Measurements from ENCODE around the gene PFKFB3. TPM values are rescaled to one million over a fixed set of nuclear protein-coding genes. Genes with fewer than 3 reads are reported as not detected.

Gene PFKFB3
- total and polyA plus RNA-seq, 7 donors, result 25.4 to 704 (median 163) TPM

DNA sequence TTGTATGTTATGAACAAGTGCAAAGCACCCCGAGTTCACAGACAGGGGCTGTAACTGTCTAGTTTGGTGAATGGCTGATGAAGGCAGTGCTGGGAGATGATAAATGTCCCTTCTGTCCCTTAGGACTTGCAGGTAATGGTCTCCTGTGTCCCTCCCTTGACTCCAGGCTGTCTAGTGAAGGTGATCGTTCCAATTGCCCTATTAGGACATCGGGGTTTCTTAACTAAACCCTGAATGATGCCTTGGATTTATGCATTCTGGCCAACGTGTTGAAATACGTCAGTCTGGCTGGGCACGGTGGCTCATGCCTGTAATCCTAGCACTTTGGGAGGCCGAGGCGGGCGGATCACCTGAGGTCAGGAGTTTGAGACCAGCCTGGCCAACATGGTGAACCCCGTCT lies 69.4 kb downstream of the PFKFB3 start:
- Histone ChIP-seq H3K9me3 (no peaks in the 10 kb centered on the region), H3K4me3 (no peak overlapping the region), H3K27me3 (ENCODE audit: insufficient read depth in 3 of 3, low read length in 2 of 3) (no peaks in the 10 kb centered on the region), H3K27ac (no peak overlapping the region), H3K4me1 (peaks cover 6% of the 10 kb centered on the region), H3K36me3 (ENCODE audit: insufficient read depth in 1 of 2, low read depth in 1 of 2) (no peaks in the 10 kb centered on the region)
- WGBS, 3 donors, result 90 to 94% (median 93%) methylated on average over 10 of the region's 10 CpGs
- intact Hi-C loops (cut with DNase I), result no loop called here
- ATAC-seq (no peak), DNase-seq (no peak)
- TF ChIP-seq, protein P1, sequence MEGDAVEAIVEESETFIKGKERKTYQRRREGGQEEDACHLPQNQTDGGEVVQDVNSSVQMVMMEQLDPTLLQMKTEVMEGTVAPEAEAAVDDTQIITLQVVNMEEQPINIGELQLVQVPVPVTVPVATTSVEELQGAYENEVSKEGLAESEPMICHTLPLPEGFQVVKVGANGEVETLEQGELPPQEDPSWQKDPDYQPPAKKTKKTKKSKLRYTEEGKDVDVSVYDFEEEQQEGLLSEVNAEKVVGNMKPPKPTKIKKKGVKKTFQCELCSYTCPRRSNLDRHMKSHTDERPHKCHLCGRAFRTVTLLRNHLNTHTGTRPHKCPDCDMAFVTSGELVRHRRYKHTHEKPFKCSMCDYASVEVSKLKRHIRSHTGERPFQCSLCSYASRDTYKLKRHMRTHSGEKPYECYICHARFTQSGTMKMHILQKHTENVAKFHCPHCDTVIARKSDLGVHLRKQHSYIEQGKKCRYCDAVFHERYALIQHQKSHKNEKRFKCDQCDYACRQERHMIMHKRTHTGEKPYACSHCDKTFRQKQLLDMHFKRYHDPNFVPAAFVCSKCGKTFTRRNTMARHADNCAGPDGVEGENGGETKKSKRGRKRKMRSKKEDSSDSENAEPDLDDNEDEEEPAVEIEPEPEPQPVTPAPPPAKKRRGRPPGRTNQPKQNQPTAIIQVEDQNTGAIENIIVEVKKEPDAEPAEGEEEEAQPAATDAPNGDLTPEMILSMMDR (IDR thresholded peaks at IDR 0.05), result no peak

DNA sequence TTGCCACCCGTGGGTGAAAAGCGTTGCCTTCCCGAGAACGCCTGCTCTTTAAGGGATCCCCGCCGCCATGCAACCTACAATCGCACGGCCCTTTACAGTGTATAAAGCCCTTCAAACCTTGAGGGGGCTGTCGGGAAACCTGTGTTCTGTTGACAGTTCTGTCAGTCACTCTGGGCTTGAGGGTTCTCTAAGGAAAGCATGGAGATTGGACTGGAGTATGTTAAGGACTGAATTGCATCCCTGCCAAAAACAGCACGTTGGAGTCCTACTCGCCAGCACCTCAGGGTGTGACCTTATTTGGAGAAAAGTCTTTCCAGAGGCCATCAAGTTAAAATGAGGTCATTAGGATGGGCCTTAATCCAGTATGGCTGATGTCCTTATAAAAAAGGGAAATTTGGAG lies 70.6 kb downstream of the PFKFB3 start:
- intact Hi-C loops (cut with DNase I), result no loop called here
- TF ChIP-seq, protein P1 (IDR thresholded peaks at IDR 0.05), result no peak
- no peak overlapping the region for H3K4me3 ChIP-seq
- no peak overlapping the region for H3K27ac ChIP-seq
- H3K36me3 ChIP-seq (ENCODE audit: insufficient read depth in 1 of 2, low read depth in 1 of 2), result no peaks in the 10 kb centered on the region
- H3K9me3 ChIP-seq, result no peaks in the 10 kb centered on the region
- no peak for ATAC-seq
- no peaks in the 10 kb centered on the region for H3K27me3 ChIP-seq (ENCODE audit: insufficient read depth in 3 of 3, low read length in 2 of 3)
- peaks cover 6% of the 10 kb centered on the region for H3K4me1 ChIP-seq
- 84 to 90% (median 86%) methylated on average over 11 of the region's 11 CpGs for WGBS, 3 donors
- DNase-seq, result no peak

DNA sequence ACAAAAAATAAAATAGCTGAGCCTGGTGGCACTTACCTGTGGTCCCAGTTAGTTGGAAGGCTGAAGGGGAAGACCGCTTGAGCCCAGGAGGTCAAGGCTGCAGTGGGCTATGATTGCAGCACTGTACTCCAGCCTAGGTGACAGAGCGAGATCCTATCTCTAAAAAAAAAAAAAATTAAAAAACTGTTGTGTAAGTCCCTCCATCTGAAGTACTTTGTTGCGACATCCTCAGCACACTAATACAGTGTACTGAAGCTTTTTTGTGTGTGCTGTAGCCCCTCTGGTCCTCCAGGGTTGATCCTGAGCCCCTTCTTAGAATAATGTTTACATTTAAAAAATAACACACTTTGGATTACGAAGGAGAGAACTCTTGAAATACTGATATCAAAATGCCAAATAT lies 71.3 kb downstream of the PFKFB3 start:
- Histone ChIP-seq H3K9me3 (no peaks in the 10 kb centered on the region), H3K4me1 (peaks cover 6% of the 10 kb centered on the region), H3K4me3 (no peak overlapping the region), H3K36me3 (ENCODE audit: insufficient read depth in 1 of 2, low read depth in 1 of 2) (no peaks in the 10 kb centered on the region), H3K27ac (peak overlapping the region; percentile 77), H3K27me3 (ENCODE audit: insufficient read depth in 3 of 3, low read length in 2 of 3) (no peaks in the 10 kb centered on the region)
- no peak for ATAC-seq
- WGBS, 3 donors, result 94 to 97% (median 95%) methylated on average over 4 of the region's 4 CpGs
- TF ChIP-seq, protein P1 (IDR thresholded peaks at IDR 0.05), result no peak
- intact Hi-C loops (cut with DNase I), result no loop called here
- DNase-seq, result no peak

DNA sequence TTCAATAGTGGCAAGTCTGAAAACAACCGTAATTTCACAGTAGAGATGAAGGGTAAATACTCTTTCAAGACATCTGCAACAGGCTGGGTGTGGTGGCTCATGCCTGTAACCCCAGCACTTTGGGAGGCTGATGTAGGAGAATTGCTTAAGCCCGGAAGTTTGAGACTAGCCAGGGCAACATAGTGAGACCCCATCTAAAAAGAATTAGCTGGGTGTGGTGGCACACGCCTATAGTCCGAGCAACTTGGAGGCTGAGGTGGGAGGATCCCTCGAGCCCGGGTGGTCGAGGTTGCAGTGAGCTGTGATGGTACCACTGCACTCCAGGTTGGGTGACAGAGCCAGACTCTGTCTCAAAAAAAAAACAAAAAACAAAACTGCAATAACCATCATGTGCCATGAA lies 71.8 kb downstream of the PFKFB3 start:
- H3K27me3 ChIP-seq (ENCODE audit: insufficient read depth in 3 of 3, low read length in 2 of 3), result no peaks in the 10 kb centered on the region
- TF ChIP-seq, protein P1 (IDR thresholded peaks at IDR 0.05), result no peak
- H3K27ac ChIP-seq, result peak overlapping the region; percentile 77
- no peaks in the 10 kb centered on the region for H3K9me3 ChIP-seq
- no peak for DNase-seq
- no peak for ATAC-seq
- H3K36me3 ChIP-seq (ENCODE audit: insufficient read depth in 1 of 2, low read depth in 1 of 2), result no peaks in the 10 kb centered on the region
- intact Hi-C loops (cut with DNase I), result no loop called here
- no peak overlapping the region for H3K4me3 ChIP-seq
- peaks cover 6% of the 10 kb centered on the region for H3K4me1 ChIP-seq
- 92 to 95% (median 93%) methylated on average over 7 of the region's 7 CpGs for WGBS, 3 donors

Data from psoas muscle (tissue), 8 donors.